Spleen (tissue), 7 donors: ENCODE measurements around the gene TGFA.

Source experiments
- CTCF ChIP-seq, 11 experiments: fragments of 200-600 bp in 7 of 11; fragments of 450-650 bp in 4 of 11; sonication (generic) in 4 of 11; IDR thresholded peaks in 8 of 11; conservative IDR thresholded peaks in 3 of 11; 1 replicate in 7 of 11; 2 replicates in 4 of 11; pipeline versions ENCODE4 v1.4.0 to v1.8.0; 2016 to 2021; ENCODE audit warnings: antibody characterized with exemption in 11 of 11, inconsistent platforms in 4 of 11, mild to moderate bottlenecking in 1 of 11
- POLR2A ChIP-seq, 3 donors: fragments of 450-650 bp; IDR thresholded peaks; one replicate each; pipeline ENCODE4 v1.5.1; 2017; ENCODE audit warnings: antibody characterized with exemption in 3 of 3, mild to moderate bottlenecking in 1 of 3
- POLR2AphosphoS5 ChIP-seq, 3 donors: sonication (generic); formaldehyde crosslinking; IDR thresholded peaks; one replicate each; pipeline ENCODE4 v1.5.1; 2017; ENCODE audit warnings: antibody characterized with exemption in 3 of 3
- donor health status: DM: no; HTN: no; CAD: no; lungs with moderate emphysema.
- donor health status: DM: no; HTN: no; CAD: no.
- donor health status: DM: no; HTN: no; CAD: no.

GRCh38 chr2:70519453-70519852 lies 34.2 kb downstream of the TGFA start:
- TF ChIP-seq CTCF (IDR thresholded peaks at IDR 0.05 in 8 of 11, conservative IDR thresholded peaks at IDR 0.05 in 3 of 11) (no peak), POLR2AphosphoS5 (IDR thresholded peaks at IDR 0.05) (no peak), POLR2A (IDR thresholded peaks at IDR 0.05) (no peak)
